A549 (cell line): ENCODE results near the gene SLC15A2. TPM values are rescaled to one million over a fixed set of nuclear protein-coding genes. Genes with fewer than 3 reads are reported as not detected.

Experiments used
- ATAC-seq, 2 experiments: fragments of 200-7000 bp in 1 of 2; fragments of >200 bp in 1 of 2; cut with Nextera tagmentation in 1 of 2; cut with Tn5 transposase in 1 of 2; 3 replicates each; pipeline versions ENCODE4 v1.8.0 to v1.9.1; 2018 to 2020; ENCODE audit warnings: mild to moderate bottlenecking in 1 of 2, moderate library complexity in 1 of 2
- CTCF ChIA-PET: fragments of 300-600 bp; sonication (Branson Sonifier 250); formaldehyde crosslinking; extraction: SDS; loops from one replicate; lab custom pipeline; 2021; ENCODE audit warnings: antibody characterized with exemption, inconsistent platforms; lab: Yijun Ruan, JAX
- POLR2A ChIA-PET: fragments of 350-600 bp; formaldehyde crosslinking; extraction: SDS; loops from one replicate; lab custom pipeline; 2021; ENCODE audit warnings: antibody characterized with exemption, inconsistent platforms; lab: Yijun Ruan, JAX
- DNase-seq, 2 experiments: peaks; one replicate each; pipeline versions ENCODE4 v3.0.0 to v3.0.0-alpha.2; 2011 to 2016; ENCODE audit warnings: low read depth in 1 of 2, low spot score in 1 of 2
- FAIRE-seq: peaks from 2 replicates; lab custom pipeline; 2011; peaks lifted over from hg19 to GRCh38; lab: Jason Lieb, UNC
- H3K27ac ChIP-seq, 2 experiments: fragments of >200 bp; sonication (Bioruptor Twin); formaldehyde crosslinking; 3 replicates each; pipeline ENCODE4 v1.5.1; 2016 to 2017
- H3K4me1 ChIP-seq: fragments of >200 bp; sonication (Bioruptor Twin); formaldehyde crosslinking; 3 replicates; pipeline ENCODE4 v1.6.1; 2016
- H3K4me2 ChIP-seq: fragments of >200 bp; sonication (Bioruptor Twin); formaldehyde crosslinking; 3 replicates; pipeline ENCODE4 v1.6.1; 2016
- H3K4me3 ChIP-seq: fragments of >200 bp; sonication (Bioruptor Twin); formaldehyde crosslinking; 3 replicates; pipeline ENCODE4 v1.5.1; 2016
- H3K9me3 ChIP-seq: fragments of >200 bp; sonication (Bioruptor Twin); formaldehyde crosslinking; 3 replicates; pipeline ENCODE4 v1.6.1; 2016
- CHD2 ChIP-seq: fragments of 150-350 bp; IDR thresholded peaks from 2 replicates; pipeline ENCODE4 v1.6.1; 2014; ENCODE audit warnings: low read length; ENCODE audit not compliant: partially characterized antibody
- EHF ChIP-seq: fragments of 250-450 bp; sonication (Bioruptor Pico); IDR thresholded peaks from 2 replicates; pipeline ENCODE4 v1.5.0; 2020; ENCODE audit warnings: mild to moderate bottlenecking
- EP300 ChIP-seq, 2 experiments: fragments of >200 bp; sonication (Bioruptor Twin); formaldehyde crosslinking; IDR thresholded peaks; 2 replicates in 1 of 2; 3 replicates in 1 of 2; pipeline ENCODE4 v1.6.1; 2016 to 2017
- FOSL2 ChIP-seq, 2 experiments: fragments of 450-650 bp in 1 of 2; fragments of >200 bp in 1 of 2; sonication (Bioruptor Twin) in 1 of 2; formaldehyde crosslinking; IDR thresholded peaks; 2 replicates each; pipeline versions ENCODE4 v1.5.0 to v1.6.1; 2016 to 2020; ENCODE audit warnings: mild to moderate bottlenecking in 1 of 2, moderate library complexity in 1 of 2
- HEYL ChIP-seq: fragments of 250-450 bp; sonication (Bioruptor Pico); IDR thresholded peaks from 2 replicates; pipeline ENCODE4 v1.8.0; 2021; ENCODE audit warnings: mild to moderate bottlenecking, moderate library complexity
- HOXA7 ChIP-seq: fragments of 250-450 bp; sonication (Bioruptor Pico); IDR thresholded peaks from 2 replicates; pipeline ENCODE4 v1.5.0; 2020; ENCODE audit warnings: mild to moderate bottlenecking, moderate library complexity
- HOXB13 ChIP-seq: fragments of 250-450 bp; sonication (Bioruptor Pico); IDR thresholded peaks from 2 replicates; pipeline ENCODE4 v1.5.0; 2020; ENCODE audit warnings: low read depth, mild to moderate bottlenecking, moderate library complexity
- HOXB5 ChIP-seq: fragments of 250-450 bp; sonication (Bioruptor Pico); IDR thresholded peaks from 2 replicates; pipeline ENCODE4 v1.5.0; 2020; ENCODE audit warnings: mild to moderate bottlenecking, moderate library complexity
- JUN ChIP-seq, 2 experiments: fragments of >200 bp; sonication (Bioruptor Twin); formaldehyde crosslinking; IDR thresholded peaks; 2 replicates in 1 of 2; 3 replicates in 1 of 2; pipeline ENCODE4 v1.6.1; 2016 to 2017
- NR3C1 ChIP-seq: fragments of >200 bp; sonication (Bioruptor Twin); formaldehyde crosslinking; IDR thresholded peaks from 3 replicates; pipeline ENCODE4 v1.6.1; 2017
- TFCP2L1 ChIP-seq: fragments of 250-450 bp; sonication (Bioruptor Pico); IDR thresholded peaks from 2 replicates; pipeline ENCODE4 v1.5.0; 2021; ENCODE audit warnings: mild to moderate bottlenecking
- TP53 ChIP-seq: fragments of 250-450 bp; sonication (Bioruptor Pico); IDR thresholded peaks from 2 replicates; pipeline ENCODE4 v1.5.0; 2021; ENCODE audit warnings: mild to moderate bottlenecking, moderate library complexity
- ZFP36 ChIP-seq: fragments of 450-650 bp; IDR thresholded peaks from 2 replicates; pipeline ENCODE4 v1.6.1; 2014; ENCODE audit warnings: borderline replicate concordance; ENCODE audit not compliant: partially characterized antibody
- ZNF302 ChIP-seq: fragments of 250-450 bp; sonication (Bioruptor Pico); IDR thresholded peaks from 2 replicates; pipeline ENCODE4 v1.9.0; 2021; ENCODE audit warnings: inconsistent platforms, mild to moderate bottlenecking, moderate library complexity
- WGBS: methylation state at CpG from one replicate; pipeline ENCODE4 v1.1.6; 2017; ENCODE audit errors: missing lambda C conversion rate; 5-methylcytosine and 5-hydroxymethylcytosine counted together
- polyA plus RNA-seq, 4 experiments: library from polyadenylated mRNA; depleted of rRNA in 3 of 4; stranded (reverse); fragments of >200 nt; fragmentation: RNase III in 1 of 4; extraction: RNeasy Plus Mini Kit Qiagen cat#74134 plus additional on column Dnase treatment in 1 of 4; gene quantifications; 2 replicates in 3 of 4; 3 replicates in 1 of 4; pipeline ENCODE4 v1.2.3, GENCODE V29; 2011 to 2017
- TF ChIP-seq, protein P1 (sequence below): fragments of 200-600 bp; sonication (generic); IDR thresholded peaks from 2 replicates; pipeline ENCODE4 v1.6.1; 2016; ENCODE audit warnings: antibody characterized with exemption, mild to moderate bottlenecking, moderate library complexity
- TF ChIP-seq, protein P2 (sequence below): fragments of 150-350 bp; IDR thresholded peaks from 2 replicates; pipeline ENCODE4 v1.6.1; 2014; ENCODE audit warnings: low read depth, mild to moderate bottlenecking, low read length
- TF ChIP-seq, protein P3 (sequence below): fragments of >200 bp; sonication (Bioruptor Twin); formaldehyde crosslinking; IDR thresholded peaks from 3 replicates; pipeline ENCODE4 v1.5.1; 2016

The SLC15A2 gene
- polyA plus RNA-seq, 2 of the 4 experiments (the other 2 are of a cell fraction): 0.18 to 0.63 TPM

DNA sequence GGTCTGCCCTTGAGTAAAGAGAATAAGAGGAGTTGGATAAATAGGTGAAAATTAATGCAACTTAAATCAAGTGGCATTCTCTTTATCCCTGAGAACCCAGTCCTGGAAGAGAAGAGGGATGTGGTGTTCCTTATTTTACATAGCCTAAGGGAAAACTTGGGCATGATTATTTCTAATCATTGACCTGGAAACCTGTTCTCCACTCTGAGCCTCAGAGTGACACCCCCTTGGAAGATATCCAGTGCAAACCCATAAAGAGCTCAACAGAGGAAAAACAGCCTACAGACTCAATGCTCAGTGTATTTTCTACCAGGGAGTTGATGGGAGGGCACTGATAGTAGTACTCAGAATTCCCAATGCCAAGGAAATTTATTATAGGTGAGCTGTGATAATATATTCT is 22.0 kb downstream of the SLC15A2 start (continued):
- TF ChIP-seq ZFP36 (no peak), TFCP2L1 (CRISPR knock-in tag) (no peak), NR3C1 (no peak)

DNA sequence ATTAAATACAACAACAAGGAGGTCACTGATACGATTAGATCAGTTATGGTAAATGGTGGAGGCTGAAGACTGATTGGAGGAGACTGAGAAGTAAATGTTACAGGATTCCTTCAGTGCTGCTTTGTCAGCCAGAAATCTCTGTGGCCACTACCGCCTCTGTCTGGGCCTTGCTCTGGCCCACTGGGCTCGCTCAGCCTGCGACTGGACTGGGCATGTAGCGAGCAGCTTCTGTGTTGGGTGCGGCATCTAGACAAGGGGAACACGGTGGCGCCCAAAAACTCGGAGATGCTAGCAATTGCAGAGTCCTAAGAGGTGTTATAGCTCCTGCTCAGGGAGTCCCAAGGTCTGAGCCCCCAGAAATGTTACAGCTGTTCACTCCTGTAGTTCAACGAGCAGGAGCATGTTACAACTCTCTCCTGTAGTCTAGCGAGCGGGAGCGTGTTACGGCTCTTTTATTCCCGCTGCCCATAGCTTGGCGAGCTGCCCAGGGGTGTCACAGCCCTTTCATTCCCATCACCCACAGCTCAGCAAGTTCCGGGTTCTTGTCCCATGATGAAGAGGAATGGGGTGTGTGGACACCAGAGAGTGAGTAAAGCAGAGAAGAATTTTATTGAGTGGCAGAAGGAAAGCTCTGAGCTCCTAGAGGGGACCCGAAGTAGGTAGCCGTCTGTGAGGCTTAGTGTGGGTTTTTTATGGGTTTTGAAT is 24.7 kb downstream of the SLC15A2 start:
- Histone ChIP-seq H3K9me3 (no peaks in the 10 kb centered on the region), H3K4me2 (no peak overlapping the region), H3K4me1 (no peaks in the 10 kb centered on the region), H3K4me3 (no peak overlapping the region), H3K27ac (no peak overlapping the region)
- peak in 1 of 2 experiments; percentile 12 for DNase-seq
- CTCF ChIA-PET: no interaction called here
- ATAC-seq: no peak
- TF ChIP-seq HEYL: no peak
- TF ChIP-seq, protein P1, sequence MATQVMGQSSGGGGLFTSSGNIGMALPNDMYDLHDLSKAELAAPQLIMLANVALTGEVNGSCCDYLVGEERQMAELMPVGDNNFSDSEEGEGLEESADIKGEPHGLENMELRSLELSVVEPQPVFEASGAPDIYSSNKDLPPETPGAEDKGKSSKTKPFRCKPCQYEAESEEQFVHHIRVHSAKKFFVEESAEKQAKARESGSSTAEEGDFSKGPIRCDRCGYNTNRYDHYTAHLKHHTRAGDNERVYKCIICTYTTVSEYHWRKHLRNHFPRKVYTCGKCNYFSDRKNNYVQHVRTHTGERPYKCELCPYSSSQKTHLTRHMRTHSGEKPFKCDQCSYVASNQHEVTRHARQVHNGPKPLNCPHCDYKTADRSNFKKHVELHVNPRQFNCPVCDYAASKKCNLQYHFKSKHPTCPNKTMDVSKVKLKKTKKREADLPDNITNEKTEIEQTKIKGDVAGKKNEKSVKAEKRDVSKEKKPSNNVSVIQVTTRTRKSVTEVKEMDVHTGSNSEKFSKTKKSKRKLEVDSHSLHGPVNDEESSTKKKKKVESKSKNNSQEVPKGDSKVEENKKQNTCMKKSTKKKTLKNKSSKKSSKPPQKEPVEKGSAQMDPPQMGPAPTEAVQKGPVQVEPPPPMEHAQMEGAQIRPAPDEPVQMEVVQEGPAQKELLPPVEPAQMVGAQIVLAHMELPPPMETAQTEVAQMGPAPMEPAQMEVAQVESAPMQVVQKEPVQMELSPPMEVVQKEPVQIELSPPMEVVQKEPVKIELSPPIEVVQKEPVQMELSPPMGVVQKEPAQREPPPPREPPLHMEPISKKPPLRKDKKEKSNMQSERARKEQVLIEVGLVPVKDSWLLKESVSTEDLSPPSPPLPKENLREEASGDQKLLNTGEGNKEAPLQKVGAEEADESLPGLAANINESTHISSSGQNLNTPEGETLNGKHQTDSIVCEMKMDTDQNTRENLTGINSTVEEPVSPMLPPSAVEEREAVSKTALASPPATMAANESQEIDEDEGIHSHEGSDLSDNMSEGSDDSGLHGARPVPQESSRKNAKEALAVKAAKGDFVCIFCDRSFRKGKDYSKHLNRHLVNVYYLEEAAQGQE: no peak
- POLR2A ChIA-PET: no interaction called here
- WGBS: 64% methylated on average over 19 of the region's 19 CpGs
- FAIRE-seq: no peak

DNA sequence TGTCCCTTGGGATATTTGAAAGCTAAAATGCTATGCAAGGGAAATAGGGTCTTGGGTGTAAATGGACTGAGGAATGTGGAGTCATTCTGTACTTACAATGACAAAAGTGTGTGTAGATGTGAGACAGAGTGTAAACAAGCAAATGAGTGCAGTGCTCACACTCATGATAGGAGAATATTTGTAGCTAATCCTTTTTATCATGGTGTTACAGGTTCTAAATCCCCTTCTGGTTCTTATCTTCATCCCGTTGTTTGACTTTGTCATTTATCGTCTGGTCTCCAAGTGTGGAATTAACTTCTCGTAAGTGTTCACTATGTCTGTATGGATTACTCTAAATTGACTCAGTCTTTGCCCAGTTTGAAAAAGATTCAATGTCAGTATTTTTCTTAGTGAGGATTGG is 30.5 kb downstream of the SLC15A2 start:
- Histone ChIP-seq H3K4me3 (no peak overlapping the region), H3K4me2 (no peak overlapping the region), H3K9me3 (no peaks in the 10 kb centered on the region), H3K4me1 (no peaks in the 10 kb centered on the region), H3K27ac (no peak overlapping the region)
- ATAC-seq (no peak), FAIRE-seq (no peak), DNase-seq (no peak)
- CTCF ChIA-PET: no interaction called here
- 98% methylated on average over 3 of the region's 3 CpGs for WGBS
- POLR2A ChIA-PET: no interaction called here
- no peak for TF ChIP-seq FOSL2 (IDR thresholded peaks at IDR 0.05)
- TF ChIP-seq FOSL2 (CRISPR knock-in tag; IDR thresholded peaks at IDR 0.05): no peak
- TF ChIP-seq TP53 (CRISPR knock-in tag): no peak
- no peak for TF ChIP-seq HOXB5 (CRISPR knock-in tag)
- no peak for TF ChIP-seq EHF (CRISPR knock-in tag)
- TF ChIP-seq, protein P2, sequence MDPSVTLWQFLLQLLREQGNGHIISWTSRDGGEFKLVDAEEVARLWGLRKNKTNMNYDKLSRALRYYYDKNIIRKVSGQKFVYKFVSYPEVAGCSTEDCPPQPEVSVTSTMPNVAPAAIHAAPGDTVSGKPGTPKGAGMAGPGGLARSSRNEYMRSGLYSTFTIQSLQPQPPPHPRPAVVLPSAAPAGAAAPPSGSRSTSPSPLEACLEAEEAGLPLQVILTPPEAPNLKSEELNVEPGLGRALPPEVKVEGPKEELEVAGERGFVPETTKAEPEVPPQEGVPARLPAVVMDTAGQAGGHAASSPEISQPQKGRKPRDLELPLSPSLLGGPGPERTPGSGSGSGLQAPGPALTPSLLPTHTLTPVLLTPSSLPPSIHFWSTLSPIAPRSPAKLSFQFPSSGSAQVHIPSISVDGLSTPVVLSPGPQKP: no peak
- TF ChIP-seq HOXB13: no peak
- TF ChIP-seq EP300 (IDR thresholded peaks at IDR 0.05): no peak
- TF ChIP-seq, protein P3, sequence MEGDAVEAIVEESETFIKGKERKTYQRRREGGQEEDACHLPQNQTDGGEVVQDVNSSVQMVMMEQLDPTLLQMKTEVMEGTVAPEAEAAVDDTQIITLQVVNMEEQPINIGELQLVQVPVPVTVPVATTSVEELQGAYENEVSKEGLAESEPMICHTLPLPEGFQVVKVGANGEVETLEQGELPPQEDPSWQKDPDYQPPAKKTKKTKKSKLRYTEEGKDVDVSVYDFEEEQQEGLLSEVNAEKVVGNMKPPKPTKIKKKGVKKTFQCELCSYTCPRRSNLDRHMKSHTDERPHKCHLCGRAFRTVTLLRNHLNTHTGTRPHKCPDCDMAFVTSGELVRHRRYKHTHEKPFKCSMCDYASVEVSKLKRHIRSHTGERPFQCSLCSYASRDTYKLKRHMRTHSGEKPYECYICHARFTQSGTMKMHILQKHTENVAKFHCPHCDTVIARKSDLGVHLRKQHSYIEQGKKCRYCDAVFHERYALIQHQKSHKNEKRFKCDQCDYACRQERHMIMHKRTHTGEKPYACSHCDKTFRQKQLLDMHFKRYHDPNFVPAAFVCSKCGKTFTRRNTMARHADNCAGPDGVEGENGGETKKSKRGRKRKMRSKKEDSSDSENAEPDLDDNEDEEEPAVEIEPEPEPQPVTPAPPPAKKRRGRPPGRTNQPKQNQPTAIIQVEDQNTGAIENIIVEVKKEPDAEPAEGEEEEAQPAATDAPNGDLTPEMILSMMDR: no peak
- no peak for TF ChIP-seq ZNF302
- no peak for TF ChIP-seq HOXA7
- TF ChIP-seq CHD2: no peak
- no peak for TF ChIP-seq TFCP2L1 (CRISPR knock-in tag)
- no peak for TF ChIP-seq JUN (IDR thresholded peaks at IDR 0.05)
